Pancreas (tissue), 10 donors: ENCODE results near the gene CSMD2. TPM values are rescaled to one million over a fixed set of nuclear protein-coding genes. Genes with fewer than 3 reads are reported as not detected.

Source experiments
- ATAC-seq, 4 donors: fragments of 200-7000 bp; cut with Tn5 transposase; one replicate each; pipeline versions ENCODE4 v1.8.0 to v1.9.1; 2020; ENCODE audit warnings: mild to moderate bottlenecking in 4 of 4, moderate library complexity in 4 of 4
- DNase-seq, 6 donors: peaks; one replicate each; pipeline ENCODE4 v3.0.0-alpha.2; 2020
- FAIRE-seq: peaks from 2 replicates; lab custom pipeline; 2012; peaks lifted over from hg19 to GRCh38; lab: Jason Lieb, UNC
- H3K27ac ChIP-seq, 4 donors: fragments of 200-600 bp; sonication (generic); 1 replicate in 3 of 4; 2 replicates in 1 of 4; pipeline versions ENCODE4 v1.5.0 to v1.8.0; 2020
- H3K27me3 ChIP-seq, 4 donors: fragments of 200-600 bp; one replicate each; pipeline ENCODE4 v1.8.0; 2021
- H3K36me3 ChIP-seq, 3 donors: fragments of 200-600 bp; sonication (generic) in 1 of 3; one replicate each; pipeline versions ENCODE4 v1.5.0 to v1.8.0; 2020 to 2021
- H3K4me1 ChIP-seq, 3 donors: fragments of 200-600 bp; one replicate each; pipeline ENCODE4 v1.8.0; 2021
- H3K4me3 ChIP-seq, 4 donors: fragments of 200-600 bp; sonication (generic) in 2 of 4; one replicate each; pipeline versions ENCODE4 v1.5.0 to v1.8.0; 2020 to 2021
- H3K9me3 ChIP-seq, 4 donors: fragments of 200-600 bp; one replicate each; pipeline ENCODE4 v1.8.0; 2021
- WGBS, 2 donors: extraction: QIAGEN DNeasy Blood & Tissue Kit; methylation state at CpG; one replicate each; pipeline ENCODE4 v1.1.7; 2013; 5-methylcytosine and 5-hydroxymethylcytosine counted together
- intact Hi-C, 3 donors: fragments of 100-400 bp; cut with DNase I; formaldehyde crosslinking; loops; one replicate each; pipeline versions ENCODE4 v1.11.1 to v1.14.2; 2022
- polyA plus RNA-seq, 2 donors: library from polyadenylated mRNA; stranded (reverse); fragments of 200-250 nt; gene quantifications; one replicate each; pipeline ENCODE4 v1.2.3, GENCODE V29; 2013
- total RNA-seq, 6 donors: library from RNA; stranded (reverse); fragmentation: NEBNext Ultra II Directional in 4 of 6; extraction: Animal tissue kit (Norgen Biotek cat#: 25700) in 4 of 6; gene quantifications; one replicate each; pipeline versions ENCODE4 v1.2.1 to v1.2.4, GENCODE V29; 2021 to 2023
- TF ChIP-seq, protein P1 (sequence below), 4 donors: fragments of 200-600 bp; sonication (generic) in 3 of 4; IDR thresholded peaks; one replicate each; pipeline versions ENCODE4 v1.5.0 to v1.8.0; 2021; ENCODE audit warnings: antibody characterized with exemption in 4 of 4
- donor health status: healthy with polysubstance abuse.
- donor health status: DM: no; HTN: no; CAD: no; lungs with moderate emphysema.
- donor health status: DM: no; HTN: no; CAD: no.
- donor health status: control.
- donor health status: control.
- donor health status: Bipolar disorder and iron deficiency.
- donor health status: DM: yes; HTN: yes; CAD: no.
- donor health status: DM: no; HTN: no; CAD: no.
- donor health status: DM: no; HTN: no; CAD: no.
- donor health status: DM: yes; HTN: yes; CAD: no.

CSMD2 gene
- total and polyA plus RNA-seq, 8 donors = 0.04 to 2.0 (median 0.36) TPM

DNA sequence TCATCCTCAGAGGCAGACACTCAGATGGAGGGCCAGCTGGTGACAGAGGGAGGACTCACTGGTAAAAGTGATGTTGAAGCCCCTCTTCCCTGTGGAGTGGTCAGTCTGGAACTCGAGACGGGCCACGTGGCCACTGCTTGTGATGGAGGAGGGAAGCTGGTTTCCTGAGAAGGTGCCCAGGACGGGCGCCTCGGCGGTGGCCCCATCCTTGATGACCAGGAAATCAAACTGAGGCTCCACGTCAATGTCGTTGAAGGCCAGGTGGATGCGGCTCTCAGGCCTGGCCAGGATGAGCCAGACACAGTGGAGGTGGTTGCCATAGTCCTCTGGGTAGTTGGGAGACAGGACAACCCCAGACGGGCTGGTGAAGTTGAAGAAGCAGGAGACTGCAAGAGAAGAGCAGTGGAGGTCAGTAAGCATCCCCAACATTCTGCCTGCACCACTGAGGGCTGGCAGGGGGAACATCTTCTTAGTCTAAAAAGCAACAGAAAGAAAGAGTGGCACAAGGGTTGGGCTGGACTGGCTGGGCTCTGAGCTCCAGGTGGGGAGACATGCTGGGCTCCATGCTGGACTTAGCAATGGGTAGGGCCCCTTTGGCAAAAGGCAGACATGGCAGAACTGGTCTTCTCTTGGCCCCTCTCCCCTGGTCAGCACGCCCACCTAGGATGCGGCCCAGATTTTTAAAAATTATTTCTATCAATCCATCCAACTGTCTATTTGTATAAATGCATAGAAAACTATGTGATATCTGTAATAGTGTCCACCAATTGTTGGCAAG lies 421.6 kb downstream of the CSMD2 start:
- Histone ChIP-seq H3K27ac (no peak overlapping the region), H3K4me1 (no peaks in the 10 kb centered on the region), H3K9me3 (no peaks in the 10 kb centered on the region), H3K4me3 (no peak overlapping the region), H3K27me3 (no peaks in the 10 kb centered on the region), H3K36me3 (no peaks in the 10 kb centered on the region)
- DNase-seq (no peak), FAIRE-seq (no peak), ATAC-seq (no peak)
- intact Hi-C loops = no loop called here
- 70 to 80% methylated on average over 13 of the region's 13 CpGs for WGBS, 2 donors
- TF ChIP-seq, protein P1, sequence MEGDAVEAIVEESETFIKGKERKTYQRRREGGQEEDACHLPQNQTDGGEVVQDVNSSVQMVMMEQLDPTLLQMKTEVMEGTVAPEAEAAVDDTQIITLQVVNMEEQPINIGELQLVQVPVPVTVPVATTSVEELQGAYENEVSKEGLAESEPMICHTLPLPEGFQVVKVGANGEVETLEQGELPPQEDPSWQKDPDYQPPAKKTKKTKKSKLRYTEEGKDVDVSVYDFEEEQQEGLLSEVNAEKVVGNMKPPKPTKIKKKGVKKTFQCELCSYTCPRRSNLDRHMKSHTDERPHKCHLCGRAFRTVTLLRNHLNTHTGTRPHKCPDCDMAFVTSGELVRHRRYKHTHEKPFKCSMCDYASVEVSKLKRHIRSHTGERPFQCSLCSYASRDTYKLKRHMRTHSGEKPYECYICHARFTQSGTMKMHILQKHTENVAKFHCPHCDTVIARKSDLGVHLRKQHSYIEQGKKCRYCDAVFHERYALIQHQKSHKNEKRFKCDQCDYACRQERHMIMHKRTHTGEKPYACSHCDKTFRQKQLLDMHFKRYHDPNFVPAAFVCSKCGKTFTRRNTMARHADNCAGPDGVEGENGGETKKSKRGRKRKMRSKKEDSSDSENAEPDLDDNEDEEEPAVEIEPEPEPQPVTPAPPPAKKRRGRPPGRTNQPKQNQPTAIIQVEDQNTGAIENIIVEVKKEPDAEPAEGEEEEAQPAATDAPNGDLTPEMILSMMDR (IDR thresholded peaks at IDR 0.05) = no peak

DNA sequence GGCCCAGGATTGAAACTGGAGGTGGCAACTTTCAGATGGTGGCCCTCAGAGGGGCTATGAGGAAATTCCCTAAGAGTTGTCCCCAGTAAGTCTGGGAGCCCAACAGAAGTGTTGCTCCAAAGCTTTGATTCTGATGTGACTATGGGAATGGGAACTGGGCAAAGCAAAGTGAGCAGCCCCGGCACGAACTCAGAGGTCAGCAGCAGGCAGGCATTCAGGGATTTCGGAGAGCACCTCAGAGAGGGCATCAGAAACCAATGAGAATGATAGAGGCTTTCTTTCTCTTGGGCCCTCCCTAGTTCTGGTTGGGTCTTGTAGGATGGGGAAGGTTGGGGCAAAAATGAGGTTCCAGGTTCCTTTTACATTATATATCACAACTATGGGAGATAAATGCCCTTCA lies 422.4 kb downstream of the CSMD2 start:
- no peak overlapping the region for H3K27ac ChIP-seq
- no peaks in the 10 kb centered on the region for H3K36me3 ChIP-seq
- no peaks in the 10 kb centered on the region for H3K27me3 ChIP-seq
- intact Hi-C loops = no loop called here
- no peaks in the 10 kb centered on the region for H3K4me1 ChIP-seq
- FAIRE-seq (no peak), DNase-seq (no peak), ATAC-seq (no peak)
- no peaks in the 10 kb centered on the region for H3K9me3 ChIP-seq
- TF ChIP-seq, protein P1 (IDR thresholded peaks at IDR 0.05) = no peak
- WGBS, 2 donors = 82 to 88% methylated on average over 3 of the region's 3 CpGs
- H3K4me3 ChIP-seq = no peak overlapping the region

DNA sequence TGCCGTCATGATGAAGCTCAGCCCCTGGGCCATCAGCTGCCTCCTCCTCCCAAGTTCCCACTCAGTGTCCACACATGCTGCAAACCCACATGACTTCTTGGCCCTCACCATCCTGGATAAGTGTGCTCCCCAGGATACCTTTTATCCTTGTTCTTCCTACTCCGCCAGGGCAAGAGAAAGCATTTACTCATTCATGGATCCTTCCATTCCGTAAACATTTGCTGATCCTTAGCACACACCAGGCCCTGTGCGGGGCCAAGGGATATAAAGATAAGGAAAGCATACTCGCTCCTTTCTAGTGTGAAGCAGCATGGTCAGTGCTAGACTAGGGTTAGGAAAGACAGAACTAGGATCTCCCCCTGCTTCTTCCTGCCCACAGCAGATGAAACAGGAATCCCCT lies 423.3 kb downstream of the CSMD2 start:
- no peaks in the 10 kb centered on the region for H3K4me1 ChIP-seq
- no peaks in the 10 kb centered on the region for H3K36me3 ChIP-seq
- no peak overlapping the region for H3K4me3 ChIP-seq
- H3K9me3 ChIP-seq = no peaks in the 10 kb centered on the region
- H3K27me3 ChIP-seq = no peaks in the 10 kb centered on the region
- 61 to 68% methylated on average over 5 of the region's 5 CpGs for WGBS, 2 donors
- FAIRE-seq = no peak
- TF ChIP-seq, protein P1 (IDR thresholded peaks at IDR 0.05) = no peak
- intact Hi-C loops = no loop called here
- no peak for DNase-seq
- ATAC-seq = no peak
- H3K27ac ChIP-seq = no peak overlapping the region

- Histone ChIP-seq H3K27ac (no peak overlapping the region), H3K36me3 (no peaks in the 10 kb centered on the region), H3K27me3 (no peaks in the 10 kb centered on the region), H3K4me3 (no peak overlapping the region), H3K9me3 (no peaks in the 10 kb centered on the region), H3K4me1 (no peaks in the 10 kb centered on the region)
- FAIRE-seq (no peak), DNase-seq (no peak), ATAC-seq (no peak)
- intact Hi-C loops = no loop called here
- 65 to 77% methylated on average over 8 of the region's 8 CpGs for WGBS, 2 donors
- TF ChIP-seq, protein P1 (IDR thresholded peaks at IDR 0.05) = no peak
These were observed 424.8 kb downstream of the CSMD2 start for GRCh38 chr1:33740040-33740744.

- no peaks in the 10 kb centered on the region for H3K9me3 ChIP-seq
- ATAC-seq (no peak), FAIRE-seq (no peak), DNase-seq (no peak)
- TF ChIP-seq, protein P1 (IDR thresholded peaks at IDR 0.05) = no peak
- no peak overlapping the region for H3K27ac ChIP-seq
- no peak overlapping the region for H3K4me3 ChIP-seq
- H3K36me3 ChIP-seq = no peaks in the 10 kb centered on the region
- no peaks in the 10 kb centered on the region for H3K4me1 ChIP-seq
- H3K27me3 ChIP-seq = no peaks in the 10 kb centered on the region
- 65 to 73% methylated on average over 12 of the region's 12 CpGs for WGBS, 2 donors
- intact Hi-C loops = no loop called here
These were observed 426.1 kb downstream of the CSMD2 start for GRCh38 chr1:33738976-33739375.
